HG03342 (cell line): ENCODE results near the gene PDCD11.
"Not testable (repeated sequence)": the region's sequence is repeated elsewhere in the genome, so short reads cannot be mapped to it uniquely, and the experiment has no call there.

Experiments
- ATAC-seq: cut with Tn5 transposase; IDR thresholded peaks from one replicate; pipeline ENCODE4 v1.9.1; 2021; ENCODE audit warnings: mild to moderate bottlenecking, moderate library complexity; ENCODE audit not compliant: unreplicated experiment

The PDCD11 gene, protein sequence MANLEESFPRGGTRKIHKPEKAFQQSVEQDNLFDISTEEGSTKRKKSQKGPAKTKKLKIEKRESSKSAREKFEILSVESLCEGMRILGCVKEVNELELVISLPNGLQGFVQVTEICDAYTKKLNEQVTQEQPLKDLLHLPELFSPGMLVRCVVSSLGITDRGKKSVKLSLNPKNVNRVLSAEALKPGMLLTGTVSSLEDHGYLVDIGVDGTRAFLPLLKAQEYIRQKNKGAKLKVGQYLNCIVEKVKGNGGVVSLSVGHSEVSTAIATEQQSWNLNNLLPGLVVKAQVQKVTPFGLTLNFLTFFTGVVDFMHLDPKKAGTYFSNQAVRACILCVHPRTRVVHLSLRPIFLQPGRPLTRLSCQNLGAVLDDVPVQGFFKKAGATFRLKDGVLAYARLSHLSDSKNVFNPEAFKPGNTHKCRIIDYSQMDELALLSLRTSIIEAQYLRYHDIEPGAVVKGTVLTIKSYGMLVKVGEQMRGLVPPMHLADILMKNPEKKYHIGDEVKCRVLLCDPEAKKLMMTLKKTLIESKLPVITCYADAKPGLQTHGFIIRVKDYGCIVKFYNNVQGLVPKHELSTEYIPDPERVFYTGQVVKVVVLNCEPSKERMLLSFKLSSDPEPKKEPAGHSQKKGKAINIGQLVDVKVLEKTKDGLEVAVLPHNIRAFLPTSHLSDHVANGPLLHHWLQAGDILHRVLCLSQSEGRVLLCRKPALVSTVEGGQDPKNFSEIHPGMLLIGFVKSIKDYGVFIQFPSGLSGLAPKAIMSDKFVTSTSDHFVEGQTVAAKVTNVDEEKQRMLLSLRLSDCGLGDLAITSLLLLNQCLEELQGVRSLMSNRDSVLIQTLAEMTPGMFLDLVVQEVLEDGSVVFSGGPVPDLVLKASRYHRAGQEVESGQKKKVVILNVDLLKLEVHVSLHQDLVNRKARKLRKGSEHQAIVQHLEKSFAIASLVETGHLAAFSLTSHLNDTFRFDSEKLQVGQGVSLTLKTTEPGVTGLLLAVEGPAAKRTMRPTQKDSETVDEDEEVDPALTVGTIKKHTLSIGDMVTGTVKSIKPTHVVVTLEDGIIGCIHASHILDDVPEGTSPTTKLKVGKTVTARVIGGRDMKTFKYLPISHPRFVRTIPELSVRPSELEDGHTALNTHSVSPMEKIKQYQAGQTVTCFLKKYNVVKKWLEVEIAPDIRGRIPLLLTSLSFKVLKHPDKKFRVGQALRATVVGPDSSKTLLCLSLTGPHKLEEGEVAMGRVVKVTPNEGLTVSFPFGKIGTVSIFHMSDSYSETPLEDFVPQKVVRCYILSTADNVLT (N-terminal part only)

DNA sequence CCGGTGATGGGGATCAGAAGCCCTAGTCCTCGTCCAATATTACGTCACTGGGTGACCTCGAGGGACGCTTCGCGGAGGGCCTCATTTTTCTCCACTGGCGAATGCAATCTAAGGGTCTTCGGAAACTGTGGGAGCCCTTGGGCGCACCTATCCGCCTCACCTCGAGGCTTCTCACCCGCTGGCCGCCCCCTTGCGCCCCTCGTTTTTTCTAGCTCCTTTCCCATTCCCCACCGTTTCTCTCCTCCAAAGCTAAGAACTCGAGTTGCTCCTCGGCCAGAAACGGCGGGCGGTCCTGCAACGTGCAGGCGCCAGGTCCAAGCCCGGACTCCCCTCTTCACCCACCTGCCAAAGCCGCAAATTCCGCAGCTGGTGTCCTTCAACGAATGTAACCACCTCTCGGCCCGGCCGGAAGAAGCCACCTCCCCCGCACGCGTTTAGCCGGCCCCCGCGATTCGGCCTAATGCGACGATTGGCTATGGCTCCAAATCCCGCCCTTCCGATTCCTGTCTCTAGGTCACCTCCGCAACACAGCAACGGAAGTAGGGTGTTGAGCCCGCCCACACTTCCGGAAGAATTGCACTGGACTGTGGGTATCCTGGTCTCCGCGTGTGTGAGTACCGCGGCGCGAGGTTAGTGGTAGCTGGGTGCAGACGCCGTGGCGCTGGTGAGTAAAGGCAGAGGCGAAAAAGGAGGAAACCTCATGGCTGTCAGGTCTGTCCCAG is at the start of gene PDCD11, which contains the start of gene ATP5MK:
Gene PDCD11 (plus strand): TSS at position 560 of the 722 bp plus-strand sequence. CDS start 1,801 bp downstream, outside the sequence.
Gene ATP5MK (minus strand): TSS at position 409 of the 722 bp plus-strand sequence. CDS start 4,018 bp downstream, outside the sequence.
- peak; percentile 99 for ATAC-seq

DNA sequence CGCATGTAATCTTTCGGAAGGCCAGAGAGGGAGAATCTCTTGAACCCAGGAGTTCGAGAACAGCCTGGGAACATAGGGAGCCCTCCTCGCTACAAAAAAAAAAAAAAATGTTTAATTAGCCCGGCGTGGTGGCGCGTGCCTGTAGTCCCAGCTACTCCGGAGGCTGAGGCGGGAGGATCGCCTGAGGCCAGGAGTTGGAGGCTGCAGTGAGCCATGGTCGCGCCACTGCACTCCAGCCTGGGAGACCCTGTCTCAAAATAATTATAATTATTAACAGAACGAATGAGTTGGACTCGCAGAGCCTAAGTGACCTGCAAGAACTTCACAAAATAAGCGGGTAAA is 46.3 kb upstream of the PDCD11 start:
- ATAC-seq: no peak

DNA sequence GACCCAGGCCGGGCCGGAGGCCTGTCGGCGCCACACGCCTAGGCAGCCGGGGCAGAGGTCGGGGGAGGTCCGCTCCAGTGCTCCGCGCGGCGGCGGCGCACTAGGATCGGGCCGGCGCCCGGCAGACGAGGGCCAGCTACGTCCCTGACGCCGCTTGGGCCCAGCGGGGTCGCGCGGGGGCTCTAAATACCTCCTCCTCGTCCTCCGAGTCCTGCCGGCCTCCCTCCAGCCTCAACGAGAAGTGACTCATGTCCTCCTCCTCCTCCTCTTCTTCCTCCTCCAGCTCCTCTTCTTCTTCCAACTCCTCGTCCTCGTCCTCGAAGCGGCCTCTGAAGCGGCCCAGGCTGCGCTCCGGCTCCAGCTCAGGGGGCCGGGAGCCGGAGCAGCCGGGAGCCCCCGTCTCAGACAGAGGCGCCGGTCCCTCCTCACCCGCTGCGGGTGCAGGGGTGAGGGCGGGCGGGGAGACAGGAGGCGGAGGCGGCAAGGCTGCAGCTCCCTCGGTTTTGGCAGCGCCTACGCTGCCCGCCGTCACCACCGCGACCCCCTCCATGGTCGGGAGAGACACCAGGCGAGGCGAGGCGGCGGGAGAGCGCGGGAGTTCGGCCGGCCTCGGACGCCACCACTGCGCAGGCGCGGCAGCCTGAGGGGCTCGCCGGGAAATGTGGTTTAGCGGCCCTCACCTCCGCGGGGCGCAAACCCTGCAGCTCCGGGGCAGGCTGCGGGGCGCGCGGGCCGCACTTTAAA is 45.7 kb upstream of the PDCD11 start, which contains the start of gene PCGF6:
Gene PCGF6 (minus strand): TSS at position 624 of the 744 bp plus-strand sequence. CDS start 74 bp downstream, at position 550.
- peak; percentile 76 for ATAC-seq

DNA sequence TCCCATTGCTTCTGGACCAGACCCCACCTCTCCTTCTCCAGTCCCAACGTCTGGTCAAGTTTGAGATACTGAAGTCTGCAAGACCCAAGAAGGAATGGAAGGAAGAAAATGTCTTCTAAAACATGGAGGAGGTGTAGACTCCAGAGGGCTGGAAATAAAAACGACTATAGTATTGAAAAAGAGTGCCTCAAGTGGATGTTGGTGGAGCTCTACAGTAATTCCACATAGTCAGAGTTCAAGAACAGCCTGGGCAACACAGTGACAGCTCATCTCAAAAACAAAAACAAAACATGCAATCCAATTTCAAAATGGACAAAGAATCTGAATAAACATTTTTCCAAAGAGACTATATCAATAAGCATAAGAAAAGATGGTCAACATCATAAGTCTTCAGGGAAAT is 43.1 kb upstream of the PDCD11 start:
- ATAC-seq: no peak

DNA sequence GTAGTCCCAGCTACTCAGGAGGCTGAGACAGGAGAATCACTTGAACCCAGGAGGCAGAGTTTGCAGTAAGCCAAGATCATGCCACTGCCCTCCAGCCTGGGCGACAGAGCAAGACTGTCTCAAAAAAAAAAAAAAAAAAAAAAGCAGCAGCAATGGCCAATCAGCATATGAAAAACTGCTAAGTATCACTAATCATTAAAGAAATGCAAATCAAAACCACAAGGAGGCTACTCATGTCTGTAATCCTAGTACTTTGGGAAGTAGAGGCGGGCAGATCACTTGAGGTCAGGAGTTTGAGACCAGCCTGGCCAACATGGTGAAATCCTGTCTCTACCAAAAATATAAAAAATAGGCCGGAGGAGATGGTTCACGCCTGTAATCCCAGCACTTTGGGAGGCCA is 41.9 kb upstream of the PDCD11 start:
- ATAC-seq: not testable (repeated sequence)

DNA sequence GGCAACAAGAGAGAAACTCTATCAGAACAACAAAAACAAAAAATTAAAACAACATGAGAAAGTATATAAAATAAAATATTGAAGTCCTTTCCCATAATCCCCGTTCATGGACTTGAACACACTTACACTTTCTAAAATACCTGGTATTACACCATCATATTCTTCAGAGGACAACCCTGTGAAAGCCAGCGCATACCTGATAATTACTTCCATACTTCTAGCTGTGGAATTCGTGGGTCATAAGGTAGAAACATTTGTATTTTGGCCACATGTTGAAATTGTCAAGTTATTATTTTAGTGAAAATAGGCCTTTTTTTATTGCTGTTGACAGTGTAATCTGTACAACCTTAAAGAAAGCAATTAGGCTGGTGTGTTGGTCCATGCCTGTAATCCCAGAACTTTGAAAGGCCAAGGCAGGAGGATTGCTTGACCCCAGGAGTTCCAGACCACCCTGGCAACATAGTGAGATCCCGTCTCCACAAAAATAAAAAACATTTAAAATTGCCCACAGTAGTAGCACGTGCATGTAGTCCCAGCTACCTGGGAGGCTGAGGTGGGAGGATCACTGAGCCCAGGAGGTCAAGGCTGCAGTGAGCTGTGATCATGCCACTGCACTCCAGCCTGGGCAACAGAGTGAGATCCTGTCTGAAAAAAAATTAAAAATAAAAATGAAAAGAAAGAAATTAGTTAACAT is 40.4 kb upstream of the PDCD11 start:
- ATAC-seq: no peak

DNA sequence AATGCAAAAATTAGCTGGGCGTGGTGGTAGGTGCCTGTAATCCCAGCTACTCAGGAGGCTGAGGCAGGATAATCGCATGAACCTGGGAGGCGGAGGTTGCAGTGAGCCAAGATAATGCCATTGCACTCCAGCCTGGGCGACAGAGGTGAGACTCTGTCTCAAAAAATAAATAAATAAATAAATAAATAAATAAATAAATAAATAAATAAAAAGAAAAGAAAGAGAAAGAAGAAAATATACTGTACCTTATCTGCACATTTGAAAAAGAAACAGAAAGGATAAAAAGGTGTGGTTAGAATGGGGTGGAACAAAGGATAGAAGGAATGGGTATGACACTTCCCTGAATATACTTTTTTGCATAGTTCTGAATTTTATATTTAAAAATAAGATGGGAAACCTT is 36.9 kb upstream of the PDCD11 start:
- not testable (repeated sequence) for ATAC-seq

DNA sequence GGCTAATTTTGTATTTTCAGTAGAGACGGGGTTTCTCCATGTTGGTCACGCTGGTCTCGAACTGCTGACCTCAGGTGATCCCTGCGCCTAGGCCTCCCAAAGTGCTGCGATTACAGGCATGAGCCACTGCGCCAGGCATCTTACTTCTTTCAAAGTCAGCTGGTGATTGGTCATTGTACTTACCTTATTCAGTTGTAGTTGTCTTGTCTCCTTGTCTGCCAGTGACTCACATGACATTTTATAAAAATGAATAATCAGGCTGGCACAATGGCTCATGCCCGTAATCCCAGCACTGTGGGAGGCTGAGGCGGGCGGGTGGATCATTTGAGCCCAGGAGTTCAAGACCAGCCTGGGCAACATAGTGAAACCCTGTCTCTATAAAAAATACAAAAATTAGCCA is 35.6 kb upstream of the PDCD11 start:
- not testable (repeated sequence) for ATAC-seq

DNA sequence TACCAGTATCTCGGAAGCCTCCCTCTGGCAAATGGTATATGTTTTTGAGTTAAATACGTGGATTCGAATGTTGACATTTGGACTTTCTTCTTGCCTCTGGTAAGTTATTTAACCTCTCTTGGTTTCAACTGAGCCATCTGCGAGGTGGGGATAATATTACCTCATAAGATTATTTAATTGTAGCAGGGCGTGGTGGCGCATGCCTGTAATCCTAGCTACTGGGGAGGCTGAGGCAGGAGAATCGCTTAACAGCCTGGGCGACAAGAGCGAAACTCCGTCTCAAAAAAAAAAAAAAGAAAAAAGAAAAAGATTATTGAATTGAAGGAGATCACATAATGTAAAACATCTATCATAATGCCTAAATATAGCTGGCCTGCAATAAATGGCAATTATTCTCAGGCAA is 29.0 kb upstream of the PDCD11 start:
- ATAC-seq: no peak

DNA sequence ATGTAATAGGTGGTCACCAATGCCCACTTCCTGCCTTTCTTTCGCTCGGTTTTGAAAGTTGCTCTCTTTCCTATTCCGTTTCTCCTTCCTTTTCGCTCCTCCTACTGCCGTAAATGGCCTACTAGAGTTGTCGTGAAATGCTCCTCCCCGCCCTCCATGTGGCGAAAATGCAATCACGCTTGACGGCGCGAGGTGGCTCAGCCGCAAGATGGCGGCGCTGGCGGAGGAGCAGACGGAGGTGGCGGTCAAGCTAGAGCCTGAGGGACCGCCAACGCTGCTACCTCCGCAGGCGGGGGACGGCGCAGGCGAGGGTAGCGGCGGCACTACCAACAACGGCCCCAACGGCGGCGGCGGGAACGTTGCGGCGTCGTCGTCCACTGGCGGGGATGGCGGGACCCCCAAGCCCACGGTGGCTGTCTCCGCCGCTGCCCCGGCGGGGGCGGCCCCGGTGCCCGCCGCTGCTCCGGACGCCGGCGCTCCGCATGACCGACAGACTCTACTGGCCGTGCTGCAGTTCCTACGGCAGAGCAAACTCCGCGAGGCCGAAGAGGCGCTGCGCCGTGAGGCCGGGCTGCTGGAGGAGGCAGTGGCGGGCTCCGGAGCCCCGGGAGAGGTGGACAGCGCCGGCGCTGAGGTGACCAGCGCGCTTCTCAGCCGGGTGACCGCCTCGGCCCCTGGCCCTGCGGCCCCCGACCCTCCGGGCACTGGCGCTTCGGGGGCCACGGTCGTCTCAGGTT is 28.5 kb upstream of the PDCD11 start, which contains the start of gene TAF5:
Gene TAF5 (plus strand): TSS at position 195 of the 737 bp plus-strand sequence. CDS start 14 bp downstream, at position 209.
- peak; percentile 55 for ATAC-seq

DNA sequence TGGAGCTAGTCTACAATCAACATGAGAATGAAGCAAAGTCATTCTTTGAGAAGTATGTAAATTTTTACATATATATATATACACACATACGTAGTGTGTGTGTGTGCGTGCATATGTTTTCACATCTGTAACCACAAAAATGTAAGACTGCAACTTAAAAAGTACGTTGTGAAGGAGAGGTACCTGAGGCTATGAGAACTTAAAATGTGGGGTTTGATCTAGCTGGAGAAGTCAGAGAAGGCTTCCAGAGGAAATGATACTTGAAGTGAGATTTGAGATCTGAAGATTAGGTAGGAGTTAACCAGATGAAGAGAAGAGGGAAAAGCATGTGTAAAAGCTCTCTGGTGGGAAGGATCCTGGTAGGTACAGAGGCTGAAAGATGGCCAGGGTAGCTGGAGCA is 22.9 kb upstream of the PDCD11 start:
- ATAC-seq: no peak

DNA sequence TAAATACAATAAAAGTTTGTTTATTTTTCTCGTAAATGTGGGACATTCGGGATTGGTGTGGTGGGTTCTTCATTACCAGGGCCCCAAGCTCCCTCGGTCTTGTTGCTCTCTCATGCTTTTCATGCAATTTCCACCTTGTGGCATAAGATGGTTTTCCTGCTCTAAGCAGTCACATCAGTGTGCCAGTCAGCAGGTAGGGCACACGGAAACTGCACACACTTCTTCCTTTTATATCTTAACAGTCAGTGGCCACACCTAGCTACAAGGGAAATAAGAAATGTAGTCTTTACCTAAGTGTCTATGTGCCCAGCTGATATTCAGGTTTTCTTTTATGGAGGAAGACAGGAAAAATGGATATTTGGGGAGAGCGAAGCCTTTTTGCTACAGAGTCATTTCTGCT is 22.2 kb upstream of the PDCD11 start:
- no peak for ATAC-seq

DNA sequence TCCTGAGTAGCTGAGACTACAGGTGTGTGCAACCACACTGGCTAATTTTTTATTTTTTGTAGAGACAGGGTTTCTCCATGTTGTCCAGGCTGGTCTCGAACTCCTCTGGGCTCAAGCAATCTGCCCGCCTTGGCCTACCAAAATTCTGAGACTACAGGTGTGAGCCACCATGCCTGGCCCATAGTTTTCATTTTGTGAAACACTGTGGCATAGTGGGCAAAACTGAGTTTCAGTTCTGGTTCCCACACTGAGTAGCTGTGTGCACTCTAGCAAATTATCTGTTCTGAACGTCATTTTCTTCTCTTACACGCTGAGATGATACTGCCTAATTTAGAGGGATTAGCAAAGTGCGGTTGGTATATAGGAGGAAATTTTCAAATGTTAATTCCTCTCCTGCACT is 13.7 kb upstream of the PDCD11 start:
- ATAC-seq: no peak

DNA sequence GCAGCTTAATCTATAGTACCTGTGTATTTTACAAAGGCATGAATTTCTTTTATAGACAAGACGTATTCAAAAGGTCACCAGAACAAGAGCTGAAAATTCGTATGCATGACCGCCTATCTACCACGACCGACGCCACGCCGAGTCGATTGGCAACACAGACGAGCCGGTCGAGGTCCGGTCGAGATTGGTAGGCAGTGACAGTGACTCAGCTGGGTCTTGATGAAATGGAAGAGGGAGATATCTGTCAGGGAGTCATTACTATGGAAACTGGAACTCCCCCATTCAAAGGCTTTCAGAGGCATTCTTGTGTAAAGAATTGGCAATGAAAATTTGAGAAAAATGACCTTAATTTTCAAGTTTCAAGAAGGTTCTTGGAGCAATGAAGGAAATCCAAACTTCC is 2.2 kb upstream of the PDCD11 start:
- ATAC-seq: no peak

DNA sequence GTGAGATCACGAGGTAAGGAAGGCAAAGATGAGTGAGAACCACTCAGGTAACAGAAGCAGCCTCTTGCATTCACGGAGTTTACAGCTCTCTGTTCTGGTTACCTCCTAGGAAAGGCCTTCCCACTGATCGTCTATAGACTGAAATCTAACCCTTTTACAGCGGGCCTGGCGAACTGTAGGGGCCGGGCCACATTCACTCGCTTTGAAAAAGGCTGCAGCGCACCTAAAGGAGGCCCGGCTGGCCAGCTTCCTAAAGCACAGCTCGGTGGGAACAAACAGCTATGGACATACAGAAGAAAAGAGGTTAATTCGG is 716 bp upstream of the PDCD11 start:
- no peak for ATAC-seq

DNA sequence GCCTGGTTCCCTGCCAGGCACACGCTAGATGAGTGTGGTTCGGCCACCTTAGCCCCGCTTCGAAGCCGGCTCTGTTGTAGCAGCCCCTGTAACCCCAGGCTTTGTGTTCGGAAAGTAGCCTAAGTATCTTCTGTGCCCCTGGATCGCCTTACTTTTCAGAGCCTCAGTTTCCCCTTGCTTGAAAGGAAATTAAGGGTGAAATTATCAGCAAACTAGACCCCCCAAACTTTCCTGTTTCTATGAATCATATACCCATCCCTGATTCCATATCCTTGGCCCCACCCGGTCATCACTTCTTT is 312 bp downstream of the PDCD11 start:
- no peak for ATAC-seq

DNA sequence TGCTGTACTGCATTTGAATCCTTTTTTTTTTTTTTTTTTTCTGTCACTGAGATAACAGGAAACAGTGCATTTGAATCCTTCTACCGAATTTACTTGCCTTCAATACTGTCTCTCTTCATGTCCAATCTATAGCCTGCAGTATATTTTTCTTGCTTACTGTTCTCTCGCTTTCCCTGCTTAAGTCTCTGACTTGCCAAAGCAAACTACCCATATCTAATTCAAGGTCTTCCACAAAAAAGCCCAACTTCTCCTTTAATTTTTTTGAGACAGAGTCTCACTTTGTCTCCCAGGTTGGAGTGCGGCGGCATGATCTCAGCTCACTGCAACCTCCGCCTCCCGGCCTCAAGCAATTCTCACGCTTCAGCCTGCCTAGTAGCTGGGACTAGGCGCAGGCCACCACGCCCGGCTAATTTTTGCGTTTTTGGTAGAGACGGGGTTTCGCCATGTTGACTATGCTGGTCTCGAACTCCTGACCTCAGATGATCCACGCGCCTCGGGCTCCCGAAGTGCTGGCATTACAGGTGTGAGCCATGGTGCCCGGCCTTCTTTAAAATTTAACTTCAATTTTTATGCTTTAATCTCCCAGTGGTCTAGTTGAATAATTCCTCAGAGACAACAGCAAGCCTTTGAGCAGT is 882 bp downstream of the PDCD11 start:
- ATAC-seq: no peak

DNA sequence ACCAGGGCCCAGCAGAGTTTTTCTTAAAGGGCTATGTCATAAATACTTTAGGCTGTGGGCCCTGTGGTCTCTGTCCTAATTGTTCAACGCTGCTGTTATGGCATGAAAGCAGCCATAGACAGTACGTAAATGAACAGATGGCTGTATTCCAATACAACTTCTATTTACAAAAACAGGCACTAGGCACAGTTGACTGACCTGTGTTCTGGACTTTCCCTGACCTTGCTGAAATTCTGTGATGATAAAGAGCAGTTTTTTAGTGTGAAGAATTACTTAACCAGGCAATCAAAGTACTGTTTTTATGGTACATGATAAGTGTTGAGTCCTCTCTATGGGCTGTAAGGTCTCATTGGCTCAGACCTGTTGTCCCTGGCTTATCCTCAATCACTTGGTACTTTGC is 17.1 kb downstream of the PDCD11 start:
- ATAC-seq: no peak
